OCI-LY7 (cell line): Measurements from ENCODE around the gene ANKS1B. TPM values are rescaled to one million over a fixed set of nuclear protein-coding genes. Genes with fewer than 3 reads are reported as not detected.

Source experiments
- BruUV-seq: library from RNA; stranded (reverse); fragments of 400-500 nt; replicated peaks from 2 replicates; lab custom pipeline; 2021; lab: Mats Ljungman, UMichigan
- CTCF ChIA-PET: fragments of 300-600 bp; sonication (Branson Sonifier 250); formaldehyde crosslinking; loops from one replicate; lab custom pipeline; 2022; ENCODE audit warnings: antibody characterized with exemption; ENCODE audit not compliant: unreplicated experiment; lab: Charles Lee
- POLR2A ChIA-PET: fragments of 300-600 bp; sonication (Branson Sonifier 250); formaldehyde crosslinking; loops from one replicate; lab custom pipeline; 2022; ENCODE audit warnings: antibody characterized with exemption; lab: Charles Lee
- DNase-seq: peaks from one replicate; pipeline ENCODE4 v3.0.0-alpha.2; 2015; ENCODE audit warnings: low spot score
- H2AFZ ChIP-seq: fragments of 200-600 bp; sonication (generic), shearing (Covaris generic); 2 replicates; pipeline ENCODE4 v1.6.1; 2014; ENCODE audit warnings: mild to moderate bottlenecking, antibody characterized with exemption, low read length, moderate library complexity
- H3K27ac ChIP-seq: fragments of 200-600 bp; sonication (generic); 2 replicates; pipeline ENCODE4 v1.5.1; 2014; ENCODE audit warnings: mixed run types, low read depth, mild to moderate bottlenecking, moderate library complexity, low read length, inconsistent platforms; ENCODE audit not compliant: poor library complexity, severe bottlenecking
- H3K36me3 ChIP-seq: fragments of 200-600 bp; sonication (generic); 2 replicates; pipeline ENCODE4 v1.6.1; 2014; ENCODE audit warnings: mild to moderate bottlenecking, antibody characterized with exemption, low read length, moderate library complexity, mixed read lengths; ENCODE audit not compliant: insufficient read depth
- H3K4me1 ChIP-seq: fragments of 200-600 bp; sonication (generic); 2 replicates; pipeline ENCODE4 v1.5.1; 2014; ENCODE audit warnings: mild to moderate bottlenecking, low read length; ENCODE audit not compliant: insufficient read depth, poor library complexity, severe bottlenecking
- H3K4me2 ChIP-seq: fragments of 200-600 bp; sonication (generic); 2 replicates; pipeline ENCODE4 v1.6.1; 2014; ENCODE audit warnings: mild to moderate bottlenecking, low read length
- H3K4me3 ChIP-seq: fragments of 200-600 bp; sonication (generic); 2 replicates; pipeline ENCODE4 v1.5.1; 2014; ENCODE audit warnings: mild to moderate bottlenecking, low read depth, low read length; ENCODE audit not compliant: poor library complexity, severe bottlenecking
- H3K79me2 ChIP-seq: fragments of 200-600 bp; sonication (generic); 2 replicates; pipeline ENCODE4 v1.6.1; 2016; ENCODE audit warnings: low read depth, mild to moderate bottlenecking, low read length, moderate library complexity, mixed read lengths; ENCODE audit not compliant: insufficient read depth
- H3K9me2 ChIP-seq: fragments of 200-600 bp; sonication (generic); 2 replicates; pipeline ENCODE4 v1.6.1; 2016; ENCODE audit warnings: mild to moderate bottlenecking, low read length, mixed read lengths; ENCODE audit not compliant: insufficient read depth
- H3K9me3 ChIP-seq: fragments of 200-600 bp; sonication (generic); 2 replicates; pipeline ENCODE4 v1.6.1; 2014; ENCODE audit warnings: mild to moderate bottlenecking, mixed run types, low read length, mixed read lengths
- H4K20me1 ChIP-seq: fragments of 200-600 bp; sonication (generic); 2 replicates; pipeline ENCODE4 v1.6.1; 2014; ENCODE audit warnings: mild to moderate bottlenecking, antibody characterized with exemption, low read length, moderate library complexity, mixed read lengths; ENCODE audit not compliant: insufficient read depth
- CTCF ChIP-seq: fragments of 200-600 bp; sonication (generic); conservative IDR thresholded peaks from 2 replicates; pipeline ENCODE4 v1.5.1; 2014; ENCODE audit warnings: mild to moderate bottlenecking, antibody characterized with exemption, low read length, moderate library complexity, mixed read lengths
- EZH2phosphoT487 ChIP-seq: fragments of 200-600 bp; sonication (generic); IDR thresholded peaks from 2 replicates; pipeline ENCODE4 v1.6.1; 2018; ENCODE audit warnings: low read depth, borderline replicate concordance, mild to moderate bottlenecking, mixed run types, antibody characterized with exemption, low read length, moderate library complexity, mixed read lengths
- intact Hi-C: fragments of 100-400 bp; cut with micrococcal nuclease; formaldehyde crosslinking; loops from one replicate; pipeline ENCODE4 v1.10.0; 2022; ENCODE audit not compliant: unreplicated experiment
- total RNA-seq, 2 experiments: library from RNA; depleted of rRNA in 1 of 2; stranded (reverse); fragments of >200 nt in 1 of 2; shearing (Covaris generic) in 1 of 2; gene quantifications; 2 replicates each; pipeline ENCODE4 v1.2.3, GENCODE V29; 2014 to 2022

ANKS1B gene
- total RNA-seq, 2 experiments from 2014 or later: 2.9 to 6.0 TPM

- no peaks in the 10 kb centered on the region for H3K4me1 ChIP-seq
- intact Hi-C loops: no loop called here
- no peaks in the 10 kb centered on the region for H3K79me2 ChIP-seq
- no peak overlapping the region for H2AFZ ChIP-seq
- H3K36me3 ChIP-seq: no peaks in the 10 kb centered on the region
- no peaks in the 10 kb centered on the region for H3K9me3 ChIP-seq
- POLR2A ChIA-PET: interaction anchor here (0.7 to 1.2 kb wide), 4 partner anchors 11 to 1053 kb away, joined by 3 read pairs; no protein-coding TSS in a partner anchor
- no peak overlapping the region for H3K27ac ChIP-seq
- no TSS peak for BruUV-seq
- no peaks in the 10 kb centered on the region for H3K9me2 ChIP-seq
- TF ChIP-seq CTCF: no peak
- TF ChIP-seq EZH2phosphoT487: no peak
- no peak overlapping the region for H3K4me3 ChIP-seq
- no peak overlapping the region for H3K4me2 ChIP-seq
- no peak for DNase-seq
- H4K20me1 ChIP-seq: no peaks in the 10 kb centered on the region
- CTCF ChIA-PET: no interaction called here
Observed at GRCh38 chr12:98883231-98883630, 1101.5 kb downstream of the ANKS1B start.

GRCh38 chr12:98882526-98882925 lies 1102.2 kb downstream of the ANKS1B start:
- H3K4me1 ChIP-seq: no peaks in the 10 kb centered on the region
- no peak overlapping the region for H2AFZ ChIP-seq
- no peak for TF ChIP-seq CTCF
- no peak for TF ChIP-seq EZH2phosphoT487

DNA sequence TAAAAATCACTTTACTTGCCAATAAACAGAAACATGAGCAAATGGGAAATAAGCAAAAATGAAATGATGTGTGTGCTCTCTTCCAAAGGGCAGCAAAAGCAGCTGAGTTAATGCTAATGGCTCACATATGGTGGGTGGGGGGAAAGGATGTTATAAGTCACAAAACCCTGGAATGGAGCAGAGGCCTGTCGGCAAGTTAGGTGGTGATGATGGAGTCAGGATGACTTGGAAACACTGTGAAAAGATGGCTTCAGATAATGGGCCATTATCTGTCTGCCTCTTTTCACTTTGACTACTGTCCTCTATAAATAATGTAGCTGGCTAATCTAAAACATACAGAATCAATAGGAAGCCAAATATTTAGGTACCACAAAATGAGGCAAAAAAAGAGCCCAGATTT lies 1111.0 kb downstream of the ANKS1B start:
- ChIA-PET CTCF (interaction anchor here (0.6 kb wide), 1 partner anchor 16 kb away, joined by 3 read pairs; no protein-coding TSS in a partner anchor), POLR2A (no interaction called here)
- no TSS peak for BruUV-seq
- Histone ChIP-seq H3K9me3 (no peaks in the 10 kb centered on the region), H2AFZ (no peak overlapping the region), H4K20me1 (no peaks in the 10 kb centered on the region), H3K4me2 (no peak overlapping the region), H3K27ac (no peak overlapping the region), H3K79me2 (no peaks in the 10 kb centered on the region), H3K9me2 (no peaks in the 10 kb centered on the region), H3K4me3 (no peak overlapping the region), H3K4me1 (no peaks in the 10 kb centered on the region), H3K36me3 (no peaks in the 10 kb centered on the region)
- DNase-seq: no peak
- no peak for TF ChIP-seq CTCF
- TF ChIP-seq EZH2phosphoT487: no peak
- intact Hi-C loops: no loop called here

More at GRCh38 chr12:98882526-98882925, 1102.2 kb downstream of the ANKS1B start:
- no TSS peak for BruUV-seq
- H3K9me2 ChIP-seq: no peaks in the 10 kb centered on the region
- no peaks in the 10 kb centered on the region for H3K9me3 ChIP-seq
- ChIA-PET POLR2A (interaction anchor here (0.6 to 1.2 kb wide), 5 partner anchors 10 to 1054 kb away, joined by 3 to 4 read pairs (median 3); no protein-coding TSS in a partner anchor), CTCF (no interaction called here)
- H3K4me2 ChIP-seq: no peak overlapping the region
- no peaks in the 10 kb centered on the region for H3K79me2 ChIP-seq
- no peak overlapping the region for H3K27ac ChIP-seq
- no peaks in the 10 kb centered on the region for H4K20me1 ChIP-seq
- intact Hi-C loops: no loop called here
- no peak for DNase-seq
- no peaks in the 10 kb centered on the region for H3K36me3 ChIP-seq
- no peak overlapping the region for H3K4me3 ChIP-seq
